Renal cortical epithelial cell (primary cell): Measurements from ENCODE around the gene CCSER1. TPM values are rescaled to one million over a fixed set of nuclear protein-coding genes. Genes with fewer than 3 reads are reported as not detected.
A peak's percentile ranks its signal among the peaks of the same experiment; 100 is the strongest.

ENCODE experiments used
- DNase-seq: peaks from one replicate; pipeline ENCODE4 v3.0.0-alpha.2; 2011; ENCODE audit warnings: low read depth
- total RNA-seq: library from RNA; depleted of rRNA; stranded (reverse); fragments of >200 nt; gene quantifications from 2 replicates; pipeline ENCODE4 v1.2.3, GENCODE V29; 2014

CCSER1 gene
- total RNA-seq, 1 donor from 2014 or later = 2.4 TPM

GRCh38 chr4:90943311-90943710 is 816.1 kb downstream of the CCSER1 start:
- peak; percentile 39 for DNase-seq

GRCh38 chr4:90946945-90947344 is 819.8 kb downstream of the CCSER1 start:
- no peak for DNase-seq

- no peak for DNase-seq
These were observed 823.2 kb downstream of the CCSER1 start for GRCh38 chr4:90950385-90950841.

GRCh38 chr4:90951037-90951436 is 823.8 kb downstream of the CCSER1 start:
- peak; percentile 99 for DNase-seq

GRCh38 chr4:90958256-90958895 is 831.2 kb downstream of the CCSER1 start:
- peak; percentile 98 for DNase-seq

GRCh38 chr4:90960433-90960832 is 833.2 kb downstream of the CCSER1 start:
- DNase-seq = no peak

GRCh38 chr4:90960840-90961239 is 833.6 kb downstream of the CCSER1 start:
- DNase-seq = no peak

- no peak for DNase-seq
These were observed 842.8 kb downstream of the CCSER1 start for GRCh38 chr4:90970021-90970420.

GRCh38 chr4:90977726-90978125 is 850.5 kb downstream of the CCSER1 start:
- no peak for DNase-seq

GRCh38 chr4:90979556-90979955 is 852.4 kb downstream of the CCSER1 start:
- DNase-seq = no peak

- DNase-seq = peak; percentile 43
These were observed 855.6 kb downstream of the CCSER1 start for GRCh38 chr4:90982813-90983212.

- DNase-seq = no peak
These were observed 863.1 kb downstream of the CCSER1 start for GRCh38 chr4:90990284-90990683.

GRCh38 chr4:90992213-90992612 is 865.0 kb downstream of the CCSER1 start:
- no peak for DNase-seq

- DNase-seq = no peak
These were observed 867.8 kb downstream of the CCSER1 start for GRCh38 chr4:90994851-90995574.

- DNase-seq = no peak
These were observed 868.8 kb downstream of the CCSER1 start for GRCh38 chr4:90995996-90996395.

GRCh38 chr4:90996813-90997212 is 869.6 kb downstream of the CCSER1 start:
- DNase-seq = peak; percentile 9

GRCh38 chr4:91015861-91016260 is 888.7 kb downstream of the CCSER1 start:
- no peak for DNase-seq

GRCh38 chr4:91019513-91019912 is 892.3 kb downstream of the CCSER1 start:
- no peak for DNase-seq

GRCh38 chr4:91025241-91026148 is 898.3 kb downstream of the CCSER1 start:
- DNase-seq = no peak

- DNase-seq = no peak
These were observed 901.0 kb downstream of the CCSER1 start for GRCh38 chr4:91028228-91028627.

- no peak for DNase-seq
These were observed 904.6 kb downstream of the CCSER1 start for GRCh38 chr4:91031761-91032160.

GRCh38 chr4:91032725-91033445 is 905.7 kb downstream of the CCSER1 start:
- no peak for DNase-seq
